G401.6 (cell line): ENCODE results near the gene LPGAT1.

Experiments used
- FAIRE-seq: peaks from 2 replicates; lab custom pipeline; 2012; peaks lifted over from hg19 to GRCh38; lab: Jason Lieb, UNC

LPGAT1 gene

DNA sequence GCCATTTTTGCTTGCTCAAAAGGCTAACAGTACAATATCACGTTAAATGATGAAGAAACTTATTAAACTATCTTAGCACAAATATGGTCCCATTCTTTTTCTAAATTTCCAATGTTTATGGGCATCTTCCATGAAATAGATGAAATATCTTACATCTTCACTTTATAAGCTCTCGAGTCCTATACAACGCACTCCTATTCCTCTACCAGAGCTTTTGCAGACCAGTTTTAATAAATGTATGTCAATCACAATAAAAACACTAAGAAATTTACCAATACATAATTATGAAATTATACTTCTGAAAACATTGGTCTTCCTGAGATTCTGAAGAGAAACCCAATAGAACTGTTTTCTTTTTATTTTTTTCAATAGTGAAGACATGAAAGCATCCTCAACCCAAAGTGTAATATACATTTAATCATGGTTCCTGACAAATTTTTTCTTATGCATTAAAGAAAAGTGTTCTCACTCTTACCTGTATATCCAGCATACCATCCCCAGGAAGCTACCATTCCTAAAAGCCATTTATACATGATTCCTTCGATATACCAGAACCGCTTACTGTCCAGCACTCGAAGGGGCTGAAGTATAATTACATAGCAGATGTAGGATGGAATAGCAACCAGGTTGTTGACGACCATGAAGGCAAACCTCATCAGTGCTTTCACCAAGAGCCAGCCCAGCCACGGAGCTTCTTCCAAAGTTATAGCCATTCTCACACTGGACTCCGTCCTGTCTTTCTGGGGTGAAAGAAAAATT, 1.8 kb downstream of the LPGAT1 start:
- no peak for FAIRE-seq

GRCh38 chr1:211827051-211827450, 3.5 kb downstream of the LPGAT1 start:
- no peak for FAIRE-seq

GRCh38 chr1:211825980-211826379, 4.6 kb downstream of the LPGAT1 start:
- no peak for FAIRE-seq

DNA sequence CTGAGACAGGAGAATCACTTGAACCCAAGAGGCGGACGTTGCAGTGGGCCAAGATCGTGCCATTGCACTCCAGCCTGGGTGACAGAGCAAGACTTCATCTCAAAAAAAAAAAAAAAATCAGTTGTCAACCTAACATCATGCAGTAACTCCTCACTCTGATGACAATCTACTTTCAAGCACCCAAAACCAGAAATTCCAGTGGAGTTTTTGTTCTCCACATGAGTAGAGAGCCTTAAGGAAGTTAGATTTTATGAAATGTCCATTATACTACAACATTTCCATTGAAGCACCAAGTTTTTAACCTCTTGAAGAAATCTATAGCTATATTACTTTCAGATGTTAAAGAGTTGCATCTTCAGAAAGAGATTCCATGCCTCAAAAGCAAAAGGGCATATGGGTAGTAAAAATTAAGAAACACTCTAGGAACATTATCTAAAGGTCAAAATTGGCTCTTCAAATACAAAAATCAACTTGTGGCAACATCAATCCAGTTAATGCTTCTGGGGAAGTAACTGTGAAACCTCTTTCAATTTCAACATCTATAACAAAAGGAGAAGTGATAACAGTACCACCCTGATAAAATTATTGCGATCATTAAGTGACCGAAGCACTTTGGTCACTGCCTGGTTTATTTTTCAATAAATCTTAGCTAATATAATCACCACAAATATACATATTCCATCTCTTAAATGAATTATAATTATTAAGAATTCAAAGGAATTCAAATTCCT, 7.7 kb downstream of the LPGAT1 start:
- no peak for FAIRE-seq

- FAIRE-seq: no peak
These were observed 14.0 kb downstream of the LPGAT1 start for GRCh38 chr1:211816586-211816985.

DNA sequence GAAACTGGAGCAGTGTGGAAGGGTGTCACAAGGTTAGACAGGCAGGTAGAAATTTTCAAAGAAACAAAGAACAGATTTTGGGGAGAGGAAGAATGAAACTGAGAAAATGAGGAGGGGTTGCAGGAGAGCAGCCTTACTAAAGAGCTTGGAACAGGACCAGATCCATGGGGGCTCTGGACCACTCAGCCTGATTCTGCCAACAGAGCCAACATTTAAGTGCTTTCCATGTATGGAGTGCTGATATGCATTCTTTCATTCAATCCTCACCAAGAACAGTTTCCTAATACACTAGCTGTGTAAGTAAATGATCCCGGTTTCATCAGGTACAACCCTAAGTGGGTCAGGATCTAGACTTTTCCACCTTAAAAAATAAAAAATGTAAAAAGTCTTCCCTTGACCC, 16.2 kb downstream of the LPGAT1 start:
- FAIRE-seq: no peak

DNA sequence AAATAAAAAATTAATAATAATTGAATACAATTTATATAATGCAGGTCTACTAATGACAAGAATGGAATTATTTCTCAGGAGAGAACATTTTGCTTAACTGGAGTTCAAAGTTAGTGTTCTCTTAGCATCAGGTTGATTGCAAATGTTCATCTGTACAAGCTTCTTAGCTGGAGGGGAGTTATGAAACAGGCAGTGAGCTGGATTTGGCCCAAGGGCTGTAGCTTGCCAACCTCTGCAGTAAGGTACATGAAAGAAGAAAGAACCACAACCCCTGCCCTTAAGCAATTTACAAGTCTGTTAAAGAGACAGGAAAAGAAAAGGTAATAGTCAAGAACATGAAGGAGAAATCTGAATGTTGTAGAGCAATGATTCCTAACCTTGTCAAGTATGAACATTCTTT, 17.0 kb downstream of the LPGAT1 start:
- no peak for FAIRE-seq

- no peak for FAIRE-seq
These were observed 18.0 kb downstream of the LPGAT1 start for GRCh38 chr1:211812584-211812983.

- no peak for FAIRE-seq
These were observed 18.7 kb downstream of the LPGAT1 start for GRCh38 chr1:211811848-211812247.

GRCh38 chr1:211811126-211811525, 19.4 kb downstream of the LPGAT1 start:
- FAIRE-seq: no peak

DNA sequence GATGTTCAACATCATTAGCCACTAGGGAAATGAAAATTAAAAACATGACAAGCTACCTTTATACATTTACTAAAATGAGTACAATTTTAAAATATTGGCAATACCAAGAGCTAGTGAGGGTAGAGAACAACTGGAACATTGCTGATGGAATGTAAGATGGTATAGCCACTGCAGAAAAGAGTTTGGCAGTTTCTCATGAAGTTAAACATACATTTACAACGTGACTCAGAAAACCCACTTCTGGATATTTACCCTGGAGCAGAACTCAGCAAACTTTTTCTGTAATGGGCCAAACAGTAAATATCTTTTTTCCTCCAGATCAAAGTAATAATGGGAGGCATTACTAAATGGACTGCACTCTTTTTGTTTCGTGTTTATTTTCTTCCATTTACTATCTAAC, 22.1 kb downstream of the LPGAT1 start:
- FAIRE-seq: no peak

DNA sequence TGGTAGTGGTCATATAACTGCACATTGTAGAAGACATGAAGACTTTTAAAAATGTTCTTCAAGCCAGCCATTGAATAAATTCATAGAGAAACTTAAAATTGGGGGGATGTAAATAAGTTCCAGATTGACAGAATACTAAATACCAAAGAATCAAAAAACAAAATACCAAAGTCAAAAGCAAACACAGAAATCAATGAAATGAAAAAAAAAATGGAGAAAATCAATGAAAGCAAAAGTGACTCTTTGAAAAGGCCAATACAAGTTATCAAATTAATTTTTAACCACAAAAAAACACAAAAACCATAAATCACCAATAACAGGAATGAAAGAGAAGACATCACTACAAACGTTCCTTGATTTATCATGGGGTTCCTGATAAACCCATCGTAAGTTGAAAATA, 25.6 kb downstream of the LPGAT1 start:
- no peak for FAIRE-seq

DNA sequence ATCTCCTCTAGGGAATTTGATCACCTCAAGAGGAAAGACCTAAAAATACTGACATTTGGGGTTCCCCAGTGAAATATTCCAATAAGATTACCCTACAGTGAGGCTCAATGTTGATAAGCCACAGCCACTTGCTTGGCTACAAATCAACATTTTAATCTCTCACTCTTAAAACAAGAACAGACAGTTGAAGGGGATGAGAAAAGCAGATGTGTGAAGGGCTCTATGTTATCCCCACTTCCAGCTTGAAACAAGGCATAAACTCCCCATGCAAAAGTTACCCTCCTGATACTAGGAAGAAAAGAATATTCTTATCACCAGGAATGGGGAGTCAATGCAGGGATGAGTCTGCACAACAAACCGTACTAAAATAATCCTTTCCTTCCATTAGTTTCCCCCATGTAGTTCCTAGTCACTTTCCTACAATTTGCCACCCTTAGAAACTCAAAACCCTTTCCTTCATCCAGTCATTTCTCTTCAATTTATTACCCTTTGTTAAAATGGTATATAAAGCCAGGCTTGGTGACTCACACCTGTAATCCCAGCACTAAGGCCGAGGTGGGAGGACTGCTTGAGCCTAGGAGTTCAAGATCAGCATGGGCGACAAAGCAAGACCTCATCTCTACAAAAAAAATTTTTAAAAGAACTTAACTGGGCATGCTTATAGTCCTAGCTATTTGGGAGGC, 29.5 kb downstream of the LPGAT1 start:
- no peak for FAIRE-seq

GRCh38 chr1:211797994-211798393, 32.6 kb downstream of the LPGAT1 start:
- FAIRE-seq: no peak

DNA sequence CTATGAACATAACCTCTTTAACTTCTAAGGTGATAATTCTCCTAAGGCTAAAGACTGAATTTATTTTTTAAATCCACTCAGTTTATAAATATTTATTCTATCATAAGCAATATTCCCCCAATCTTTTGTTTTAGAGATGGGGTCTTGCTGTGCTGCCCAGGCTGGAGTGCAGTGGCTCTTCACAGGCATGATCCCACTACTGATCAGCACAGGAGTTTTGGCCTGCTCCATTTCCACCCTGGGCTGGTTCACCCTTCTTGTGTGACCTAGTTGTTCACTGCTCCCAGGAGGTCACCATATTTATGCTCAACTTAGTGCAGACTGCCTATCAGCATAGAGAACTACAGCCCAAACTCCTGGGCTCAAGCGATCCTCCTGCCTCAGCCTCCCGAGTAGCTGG, 38.6 kb downstream of the LPGAT1 start:
- no peak for FAIRE-seq

- FAIRE-seq: no peak
These were observed 40.7 kb downstream of the LPGAT1 start for GRCh38 chr1:211789641-211790464.

GRCh38 chr1:211788626-211789025, 41.9 kb downstream of the LPGAT1 start:
- FAIRE-seq: no peak

- no peak for FAIRE-seq
These were observed 46.7 kb downstream of the LPGAT1 start for GRCh38 chr1:211783897-211784296.

DNA sequence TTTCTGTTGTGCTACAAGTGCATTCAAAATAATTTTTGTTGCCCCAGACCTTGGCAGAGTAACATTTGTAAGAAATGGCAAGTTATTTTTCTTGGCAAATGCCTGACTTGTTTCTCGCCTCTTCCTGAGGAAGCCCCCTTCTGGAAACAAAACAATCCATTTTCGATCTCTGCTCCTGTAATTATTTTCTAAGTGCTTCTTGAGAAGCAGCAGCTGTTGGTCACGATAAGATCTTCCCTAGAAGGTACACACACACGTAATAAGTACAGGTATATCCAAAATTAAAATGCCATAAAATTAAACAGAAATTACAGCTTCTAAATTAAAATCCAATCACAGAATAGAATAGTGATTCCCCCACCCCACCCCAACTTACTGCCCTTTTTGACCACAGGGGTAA, 47.3 kb downstream of the LPGAT1 start:
- no peak for FAIRE-seq

DNA sequence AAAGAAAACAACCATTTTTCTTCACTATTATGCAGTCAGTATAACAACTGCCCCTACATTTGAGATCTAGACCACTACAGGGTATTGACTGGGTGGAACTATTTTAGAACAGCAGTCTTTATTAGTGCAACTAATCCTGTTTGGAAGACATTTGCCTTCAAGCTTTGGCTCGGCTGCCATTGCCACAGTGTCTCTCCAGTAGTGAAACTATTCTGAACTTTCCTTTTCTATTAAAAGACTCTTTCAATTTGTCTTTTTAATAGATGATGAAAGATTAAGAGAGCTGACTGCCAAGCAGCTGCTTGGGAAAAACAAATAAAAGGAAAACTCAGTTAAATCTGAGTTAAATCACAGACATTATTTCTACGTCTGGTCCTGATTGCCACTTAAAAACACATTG, 49.3 kb downstream of the LPGAT1 start:
- no peak for FAIRE-seq

DNA sequence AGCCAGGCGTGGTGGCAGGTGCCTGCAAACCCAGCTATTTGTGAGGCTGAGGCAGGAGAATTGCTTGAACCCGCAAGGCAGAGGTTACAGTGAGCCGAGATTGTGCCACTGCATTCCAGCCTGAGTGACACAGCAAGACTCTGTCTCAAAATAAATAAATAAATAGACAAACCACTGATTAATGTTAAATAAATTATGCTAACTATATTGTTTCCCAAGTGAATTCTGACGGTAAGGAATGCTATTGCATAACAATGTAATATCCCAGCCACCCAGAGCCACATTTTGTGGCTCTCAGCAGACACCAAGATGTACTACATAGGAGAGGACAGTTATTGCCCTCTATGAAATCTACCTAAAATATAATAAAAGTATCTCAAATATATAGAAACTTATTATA, 55.4 kb downstream of the LPGAT1 start:
- no peak for FAIRE-seq

DNA sequence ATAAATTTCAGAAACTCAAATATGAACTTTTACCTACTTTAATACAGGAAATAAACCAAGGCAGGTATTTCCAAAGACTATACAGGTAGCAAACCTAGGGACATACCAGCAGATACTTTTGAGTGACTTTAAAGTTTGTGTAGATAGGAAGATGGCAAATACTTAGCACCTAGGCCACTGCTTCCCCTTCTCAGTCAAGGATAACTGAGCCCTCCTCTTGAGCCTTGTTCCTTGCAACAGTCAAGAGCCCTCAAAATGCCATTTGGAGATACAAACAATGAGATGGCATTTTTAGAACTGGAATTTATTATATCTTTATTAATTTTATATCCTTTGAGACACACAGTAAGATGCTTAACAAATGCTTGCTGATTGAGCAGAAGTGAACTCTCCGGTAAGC, 65.9 kb downstream of the LPGAT1 start:
- FAIRE-seq: no peak

- FAIRE-seq: no peak
These were observed 68.4 kb downstream of the LPGAT1 start for GRCh38 chr1:211762206-211762605.
